Breast epithelium (tissue), 3 donors: ENCODE data around the gene MROH9.

ENCODE experiments used
- CTCF ChIP-seq, 3 donors: fragments of 450-650 bp; IDR thresholded peaks; one replicate each; pipeline ENCODE4 v1.5.1; 2016 to 2017; ENCODE audit warnings: antibody characterized with exemption in 3 of 3, mild to moderate bottlenecking in 3 of 3, moderate library complexity in 3 of 3
- POLR2AphosphoS5 ChIP-seq, 3 donors: sonication (generic); formaldehyde crosslinking; IDR thresholded peaks; one replicate each; pipeline ENCODE4 v1.6.1; 2017; ENCODE audit warnings: antibody characterized with exemption in 3 of 3

GRCh38 chr1:170910273-170910672 lies 25.1 kb upstream of the MROH9 start:
- no peak for TF ChIP-seq POLR2AphosphoS5 (IDR thresholded peaks at IDR 0.05)
- no peak for TF ChIP-seq CTCF (IDR thresholded peaks at IDR 0.05)
